Measurements from ENCODE around the gene FITM2.
A peak's percentile ranks its signal among the peaks of the same experiment; 100 is the strongest.

The FITM2 gene, protein sequence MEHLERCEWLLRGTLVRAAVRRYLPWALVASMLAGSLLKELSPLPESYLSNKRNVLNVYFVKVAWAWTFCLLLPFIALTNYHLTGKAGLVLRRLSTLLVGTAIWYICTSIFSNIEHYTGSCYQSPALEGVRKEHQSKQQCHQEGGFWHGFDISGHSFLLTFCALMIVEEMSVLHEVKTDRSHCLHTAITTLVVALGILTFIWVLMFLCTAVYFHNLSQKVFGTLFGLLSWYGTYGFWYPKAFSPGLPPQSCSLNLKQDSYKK

GRCh38 chr20:44310664-44311639 is at the start of gene FITM2:
TSS of gene FITM2 (minus strand) at chr20:44311202. CDS start at chr20:44311148, 54 bp downstream.
- in situ Hi-C loops (cut with MboI; ENCODE audit: low pct_unique_long_range_greater_than_20kb, low sequenced_read_pairs, unreplicated experiment), result loop anchor here (10.0 kb wide), 1 partner anchor 96 kb away; the partner anchor contains the start of gene OSER1
- TF ChIP-seq, protein P1, sequence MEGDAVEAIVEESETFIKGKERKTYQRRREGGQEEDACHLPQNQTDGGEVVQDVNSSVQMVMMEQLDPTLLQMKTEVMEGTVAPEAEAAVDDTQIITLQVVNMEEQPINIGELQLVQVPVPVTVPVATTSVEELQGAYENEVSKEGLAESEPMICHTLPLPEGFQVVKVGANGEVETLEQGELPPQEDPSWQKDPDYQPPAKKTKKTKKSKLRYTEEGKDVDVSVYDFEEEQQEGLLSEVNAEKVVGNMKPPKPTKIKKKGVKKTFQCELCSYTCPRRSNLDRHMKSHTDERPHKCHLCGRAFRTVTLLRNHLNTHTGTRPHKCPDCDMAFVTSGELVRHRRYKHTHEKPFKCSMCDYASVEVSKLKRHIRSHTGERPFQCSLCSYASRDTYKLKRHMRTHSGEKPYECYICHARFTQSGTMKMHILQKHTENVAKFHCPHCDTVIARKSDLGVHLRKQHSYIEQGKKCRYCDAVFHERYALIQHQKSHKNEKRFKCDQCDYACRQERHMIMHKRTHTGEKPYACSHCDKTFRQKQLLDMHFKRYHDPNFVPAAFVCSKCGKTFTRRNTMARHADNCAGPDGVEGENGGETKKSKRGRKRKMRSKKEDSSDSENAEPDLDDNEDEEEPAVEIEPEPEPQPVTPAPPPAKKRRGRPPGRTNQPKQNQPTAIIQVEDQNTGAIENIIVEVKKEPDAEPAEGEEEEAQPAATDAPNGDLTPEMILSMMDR (IDR thresholded peaks at IDR 0.05; ENCODE audit: extremely low read depth, insufficient read depth, missing control alignments), result peak; percentile 99
- DNase-seq (ENCODE audit: low spot score), result peak; percentile 99

- in situ Hi-C loops (cut with MboI; ENCODE audit: low pct_unique_long_range_greater_than_20kb, low sequenced_read_pairs, unreplicated experiment), result no loop called here
- no peak for DNase-seq (ENCODE audit: low spot score)
- TF ChIP-seq, protein P1 (IDR thresholded peaks at IDR 0.05; ENCODE audit: extremely low read depth, insufficient read depth, missing control alignments), result no peak
Measured at GRCh38 chr20:44360221-44360620, 49.2 kb upstream of the FITM2 start.

DNA sequence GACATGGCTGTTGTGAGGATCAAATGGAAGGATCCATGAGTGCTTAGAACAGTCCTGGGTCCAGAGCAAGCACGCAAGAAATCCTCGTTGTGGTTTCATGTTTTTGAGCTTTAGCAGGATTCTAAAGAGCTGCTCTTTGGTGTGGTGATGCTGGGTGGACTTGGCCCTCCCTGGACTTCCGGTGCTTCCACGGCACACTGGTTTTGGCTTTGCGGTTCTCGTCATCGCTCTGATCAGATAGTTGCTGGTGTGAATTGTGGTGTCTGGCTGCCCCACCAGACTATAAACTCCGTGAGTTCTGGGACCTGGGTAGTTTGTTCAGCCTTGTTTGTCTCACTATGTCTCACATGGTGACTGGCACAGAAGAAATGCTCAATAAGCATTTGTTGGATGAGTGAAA is 47.8 kb upstream of the FITM2 start:
- in situ Hi-C loops (cut with MboI; ENCODE audit: low pct_unique_long_range_greater_than_20kb, low sequenced_read_pairs, unreplicated experiment), result no loop called here
- TF ChIP-seq, protein P1 (IDR thresholded peaks at IDR 0.05; ENCODE audit: extremely low read depth, insufficient read depth, missing control alignments), result no peak
- no peak for DNase-seq (ENCODE audit: low spot score)

DNA sequence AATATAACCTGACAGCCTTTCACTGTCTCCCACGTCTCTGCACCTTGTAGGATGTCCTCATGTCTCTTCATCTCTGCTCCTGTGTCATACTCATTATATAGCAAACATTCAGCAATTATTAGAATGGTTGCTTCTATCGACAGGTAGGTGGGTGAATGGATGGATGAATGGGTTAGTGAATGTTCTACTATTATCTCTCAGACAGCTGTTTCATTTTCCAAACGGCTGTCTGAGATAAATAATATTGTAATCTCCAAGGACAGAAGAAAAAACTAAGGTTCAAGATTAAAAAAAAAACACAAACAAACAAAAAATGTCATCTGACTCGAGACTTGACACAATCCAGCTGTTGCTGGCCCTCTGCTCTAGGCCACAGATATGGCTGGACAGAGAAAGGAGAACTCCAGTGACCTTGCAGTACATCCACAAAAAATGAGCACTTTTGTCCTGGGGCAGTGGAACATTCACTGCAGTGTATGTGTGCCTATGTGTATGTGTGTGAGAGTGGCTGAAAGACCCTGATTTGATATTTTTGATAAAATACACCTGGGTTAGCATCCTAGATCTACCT is 46.6 kb upstream of the FITM2 start:
- in situ Hi-C loops (cut with MboI; ENCODE audit: low pct_unique_long_range_greater_than_20kb, low sequenced_read_pairs, unreplicated experiment), result no loop called here
- TF ChIP-seq, protein P1 (IDR thresholded peaks at IDR 0.05; ENCODE audit: extremely low read depth, insufficient read depth, missing control alignments), result no peak
- no peak for DNase-seq (ENCODE audit: low spot score)

- TF ChIP-seq, protein P1 (IDR thresholded peaks at IDR 0.05; ENCODE audit: extremely low read depth, insufficient read depth, missing control alignments), result no peak
- no peak for DNase-seq (ENCODE audit: low spot score)
- in situ Hi-C loops (cut with MboI; ENCODE audit: low pct_unique_long_range_greater_than_20kb, low sequenced_read_pairs, unreplicated experiment), result no loop called here
Measured at GRCh38 chr20:44357020-44357419, 46.0 kb upstream of the FITM2 start.

DNA sequence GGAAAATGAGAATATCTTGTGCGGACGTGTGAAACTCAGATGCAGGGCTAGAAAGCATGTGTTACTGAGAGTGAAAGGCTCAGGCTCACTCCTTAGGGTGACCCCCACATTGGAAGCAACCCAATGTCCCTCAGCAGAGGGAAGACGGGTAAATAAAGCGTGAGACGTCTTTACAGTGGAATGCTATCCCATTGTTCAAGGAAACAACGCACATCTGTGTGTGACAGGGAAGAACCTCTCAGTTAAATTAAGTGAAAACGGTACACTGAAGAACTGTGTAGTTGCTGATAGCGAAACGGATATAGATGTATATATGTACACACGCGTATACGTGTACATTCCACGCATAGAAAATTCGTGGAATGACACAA is 45.3 kb upstream of the FITM2 start:
- no peak for DNase-seq (ENCODE audit: low spot score)
- in situ Hi-C loops (cut with MboI; ENCODE audit: low pct_unique_long_range_greater_than_20kb, low sequenced_read_pairs, unreplicated experiment), result no loop called here

More for the DNA sequence above, 45.3 kb upstream of the FITM2 start:
- TF ChIP-seq, protein P1 (IDR thresholded peaks at IDR 0.05; ENCODE audit: extremely low read depth, insufficient read depth, missing control alignments), result no peak

Data from GM13977 (cell line).